DOHH2 (cell line): ENCODE measurements around the gene KIF26B.

Experiments
- H3F3A ChIP-seq: fragments of 200-600 bp; sonication (generic), shearing (Covaris generic); 2 replicates; pipeline ENCODE4 v1.6.0; 2016; ENCODE audit warnings: antibody characterized with exemption, mild to moderate bottlenecking; ENCODE audit not compliant: control insufficient read depth, insufficient read depth
- H3K27ac ChIP-seq: fragments of 200-600 bp; sonication (generic); 2 replicates; pipeline ENCODE4 v1.5.1; 2014; ENCODE audit warnings: low read depth, mild to moderate bottlenecking, low read length, moderate library complexity
- H3K27me3 ChIP-seq: fragments of 200-600 bp; sonication (generic); 2 replicates; pipeline ENCODE4 v1.6.1; 2014; ENCODE audit warnings: mild to moderate bottlenecking, low read length, mixed read lengths; ENCODE audit not compliant: control insufficient read depth
- H3K36me3 ChIP-seq: fragments of 200-600 bp; sonication (generic); 2 replicates; pipeline ENCODE4 v1.6.1; 2014; ENCODE audit warnings: mild to moderate bottlenecking, low read length, moderate library complexity, mixed read lengths; ENCODE audit not compliant: control insufficient read depth
- H3K4me1 ChIP-seq: fragments of 200-600 bp; sonication (generic); 2 replicates; pipeline ENCODE4 v1.6.1; 2014; ENCODE audit warnings: mild to moderate bottlenecking, low read length, mixed read lengths; ENCODE audit not compliant: control insufficient read depth
- H3K4me2 ChIP-seq: fragments of 200-600 bp; sonication (generic); 2 replicates; pipeline ENCODE4 v1.6.0; 2014; ENCODE audit warnings: mild to moderate bottlenecking, low read length, moderate library complexity
- H3K4me3 ChIP-seq: fragments of 200-600 bp; sonication (generic); 2 replicates; pipeline ENCODE4 v1.5.1; 2014; ENCODE audit warnings: mild to moderate bottlenecking, low read length, mixed read lengths
- H3K79me2 ChIP-seq: fragments of 200-600 bp; sonication (generic); 2 replicates; pipeline ENCODE4 v1.6.1; 2014; ENCODE audit warnings: mild to moderate bottlenecking, low read length, mixed read lengths; ENCODE audit not compliant: control insufficient read depth
- H3K9me2 ChIP-seq: fragments of 200-600 bp; sonication (generic); replicated peaks from 2 replicates; pipeline ENCODE4 v1.6.1; 2014; ENCODE audit warnings: mild to moderate bottlenecking, low read length, mixed read lengths; ENCODE audit not compliant: control insufficient read depth
- H3K9me3 ChIP-seq: fragments of 200-600 bp; sonication (generic); 2 replicates; pipeline ENCODE4 v1.6.1; 2014; ENCODE audit warnings: antibody characterized with exemption, low read length, mixed read lengths; ENCODE audit not compliant: control insufficient read depth, insufficient read depth
- H4K20me1 ChIP-seq: fragments of 200-600 bp; sonication (generic); 2 replicates; pipeline ENCODE4 v1.6.0; 2014; ENCODE audit warnings: low read depth, mild to moderate bottlenecking, antibody characterized with exemption, low read length, moderate library complexity; ENCODE audit not compliant: control insufficient read depth, insufficient read depth
- EZH2phosphoT487 ChIP-seq: fragments of 200-600 bp; sonication (generic); IDR thresholded peaks from 2 replicates; pipeline ENCODE4 v1.6.1; 2017; ENCODE audit warnings: borderline replicate concordance, mild to moderate bottlenecking, antibody characterized with exemption, low read length, moderate library complexity, mixed read lengths
- TF ChIP-seq, protein P1 (sequence below): fragments of 200-600 bp; sonication (generic); IDR thresholded peaks from one replicate; pipeline ENCODE4 v1.5.1; 2014; ENCODE audit warnings: antibody characterized with exemption, mild to moderate bottlenecking, low read depth, low read length; ENCODE audit not compliant: poor library complexity, severe bottlenecking

The KIF26B gene

DNA sequence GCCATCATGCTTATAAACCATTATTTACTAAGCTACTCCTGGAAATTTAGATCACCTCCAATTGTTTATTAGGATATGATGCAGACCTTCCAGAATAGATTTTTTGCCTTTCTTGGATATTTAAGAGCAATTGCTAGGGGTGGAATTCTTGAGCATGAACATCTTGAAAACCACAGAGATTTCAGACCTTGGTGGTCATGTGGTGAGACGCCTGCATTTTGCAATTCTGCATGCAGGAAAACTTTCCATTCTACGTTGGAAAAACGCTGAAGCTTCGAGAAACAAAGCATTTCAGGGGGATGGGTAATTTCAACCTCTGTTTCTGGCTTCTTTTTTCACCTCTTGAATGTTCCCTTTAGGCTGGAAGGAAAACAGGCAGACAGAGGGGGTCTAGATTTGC lies 596.3 kb downstream of the KIF26B start:
- H3K36me3 ChIP-seq, result no peaks in the 10 kb centered on the region
- no peaks in the 10 kb centered on the region for H4K20me1 ChIP-seq
- no peaks in the 10 kb centered on the region for H3K27me3 ChIP-seq
- H3F3A ChIP-seq, result no peaks in the 10 kb centered on the region
- no peaks in the 10 kb centered on the region for H3K9me3 ChIP-seq
- no peaks in the 10 kb centered on the region for H3K9me2 ChIP-seq
- no peak overlapping the region for H3K4me3 ChIP-seq
- H3K4me1 ChIP-seq, result peaks cover 7% of the 10 kb centered on the region
- no peak overlapping the region for H3K27ac ChIP-seq
- no peak overlapping the region for H3K4me2 ChIP-seq
- H3K79me2 ChIP-seq, result no peaks in the 10 kb centered on the region
- no peak for TF ChIP-seq EZH2phosphoT487
- TF ChIP-seq, protein P1, sequence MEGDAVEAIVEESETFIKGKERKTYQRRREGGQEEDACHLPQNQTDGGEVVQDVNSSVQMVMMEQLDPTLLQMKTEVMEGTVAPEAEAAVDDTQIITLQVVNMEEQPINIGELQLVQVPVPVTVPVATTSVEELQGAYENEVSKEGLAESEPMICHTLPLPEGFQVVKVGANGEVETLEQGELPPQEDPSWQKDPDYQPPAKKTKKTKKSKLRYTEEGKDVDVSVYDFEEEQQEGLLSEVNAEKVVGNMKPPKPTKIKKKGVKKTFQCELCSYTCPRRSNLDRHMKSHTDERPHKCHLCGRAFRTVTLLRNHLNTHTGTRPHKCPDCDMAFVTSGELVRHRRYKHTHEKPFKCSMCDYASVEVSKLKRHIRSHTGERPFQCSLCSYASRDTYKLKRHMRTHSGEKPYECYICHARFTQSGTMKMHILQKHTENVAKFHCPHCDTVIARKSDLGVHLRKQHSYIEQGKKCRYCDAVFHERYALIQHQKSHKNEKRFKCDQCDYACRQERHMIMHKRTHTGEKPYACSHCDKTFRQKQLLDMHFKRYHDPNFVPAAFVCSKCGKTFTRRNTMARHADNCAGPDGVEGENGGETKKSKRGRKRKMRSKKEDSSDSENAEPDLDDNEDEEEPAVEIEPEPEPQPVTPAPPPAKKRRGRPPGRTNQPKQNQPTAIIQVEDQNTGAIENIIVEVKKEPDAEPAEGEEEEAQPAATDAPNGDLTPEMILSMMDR, result no peak

GRCh38 chr1:245751726-245752470 lies 597.1 kb downstream of the KIF26B start:
- Histone ChIP-seq H3K4me1 (peaks cover 7% of the 10 kb centered on the region), H3K9me2 (no peaks in the 10 kb centered on the region), H3F3A (no peaks in the 10 kb centered on the region), H3K27ac (no peak overlapping the region), H3K27me3 (no peaks in the 10 kb centered on the region), H3K36me3 (no peaks in the 10 kb centered on the region), H3K4me3 (no peak overlapping the region), H4K20me1 (no peaks in the 10 kb centered on the region), H3K9me3 (no peaks in the 10 kb centered on the region), H3K79me2 (no peaks in the 10 kb centered on the region), H3K4me2 (no peak overlapping the region)
- TF ChIP-seq EZH2phosphoT487, result no peak
- TF ChIP-seq, protein P1, result no peak

DNA sequence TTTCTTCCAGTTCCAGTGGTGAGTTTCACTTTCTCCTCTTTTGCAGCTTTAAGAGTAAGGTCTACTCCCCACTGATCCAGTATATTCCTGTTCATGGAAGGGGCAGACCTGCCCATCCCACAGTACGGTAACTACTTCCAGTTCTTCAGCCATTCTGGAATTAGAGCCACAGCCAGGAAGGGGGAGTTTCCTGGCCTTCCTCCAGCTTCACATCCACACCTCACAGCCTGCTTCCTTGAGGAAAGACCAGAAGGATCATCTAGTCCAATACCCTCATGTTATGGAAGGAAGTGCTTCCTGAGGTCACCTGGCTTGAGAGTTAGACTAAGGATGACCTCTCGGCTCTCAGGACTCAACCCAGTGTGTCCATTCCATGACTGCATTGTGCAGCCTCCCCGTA lies 597.8 kb downstream of the KIF26B start:
- H3K4me3 ChIP-seq, result no peak overlapping the region
- H3K27me3 ChIP-seq, result no peaks in the 10 kb centered on the region
- no peak overlapping the region for H3K4me2 ChIP-seq
- no peak for TF ChIP-seq EZH2phosphoT487
- TF ChIP-seq, protein P1, result no peak
- H3K9me2 ChIP-seq, result no peaks in the 10 kb centered on the region
- peaks cover 7% of the 10 kb centered on the region for H3K4me1 ChIP-seq
- no peaks in the 10 kb centered on the region for H4K20me1 ChIP-seq
- no peaks in the 10 kb centered on the region for H3K9me3 ChIP-seq
- no peaks in the 10 kb centered on the region for H3F3A ChIP-seq
- no peak overlapping the region for H3K27ac ChIP-seq
- H3K79me2 ChIP-seq, result no peaks in the 10 kb centered on the region
- H3K36me3 ChIP-seq, result no peaks in the 10 kb centered on the region
